GM19239 (cell line): ENCODE data around the gene SDCCAG8.
"Not testable (repeated sequence)": the region's sequence is repeated elsewhere in the genome, so short reads cannot be mapped to it uniquely, and the experiment has no call there.

Source experiments
- DNase-seq: peaks from one replicate; pipeline ENCODE4 v3.0.0; 2011; ENCODE audit warnings: low spot score; ENCODE audit not compliant: insufficient read length
- FAIRE-seq: peaks from 2 replicates; lab custom pipeline; 2011; peaks lifted over from hg19 to GRCh38; lab: Jason Lieb, UNC

The SDCCAG8 gene

DNA sequence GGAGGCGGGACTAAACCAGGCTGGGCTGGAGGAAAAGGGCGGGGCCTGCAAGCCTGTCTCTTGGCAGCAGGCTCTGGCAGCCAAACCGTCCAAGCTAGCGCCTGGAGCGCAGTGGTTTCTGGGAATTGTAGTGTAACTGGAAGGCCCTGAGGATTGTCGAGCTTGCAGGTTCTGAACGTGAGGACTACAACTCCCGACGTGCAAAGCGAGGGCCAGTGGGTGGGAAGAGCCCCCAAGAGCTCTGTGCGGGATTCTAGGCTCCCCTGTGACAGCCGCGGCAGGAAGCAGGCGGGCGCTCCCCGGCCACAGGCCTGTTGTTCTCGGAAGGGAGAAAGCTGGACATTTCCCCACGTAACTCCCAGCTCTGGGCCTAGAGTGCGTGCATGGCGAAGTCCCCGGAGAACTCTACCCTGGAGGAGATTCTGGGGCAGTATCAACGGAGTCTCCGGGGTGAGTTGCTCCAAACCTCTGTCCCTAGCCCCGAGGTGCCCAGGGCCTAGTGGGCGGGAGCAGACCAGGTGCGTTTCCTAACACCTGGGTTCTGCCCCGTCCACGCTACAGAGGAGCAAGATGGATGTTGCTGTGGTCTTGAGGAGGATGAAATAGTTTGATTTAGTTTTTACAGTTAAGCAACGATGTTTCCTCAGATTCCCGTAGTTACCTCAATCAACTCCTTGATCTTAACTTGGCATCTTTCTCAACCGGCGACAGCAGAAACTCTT is at the start of gene SDCCAG8:
TSS of gene SDCCAG8 (plus strand) at position 251 of the 722 bp plus-strand sequence. CDS start at position 384, 133 bp downstream.
- DNase-seq, result peak; percentile 70
- no peak for FAIRE-seq

GRCh38 chr1:243211984-243212383 is 43.9 kb upstream of the SDCCAG8 start:
- not testable (repeated sequence) for DNase-seq, FAIRE-seq

- FAIRE-seq (no peak), DNase-seq (no peak)
These were observed 42.6 kb upstream of the SDCCAG8 start for GRCh38 chr1:243213045-243213787.

GRCh38 chr1:243215276-243215875 is 40.5 kb upstream of the SDCCAG8 start:
- not testable (repeated sequence) for DNase-seq, FAIRE-seq

GRCh38 chr1:243216741-243217140 is 39.1 kb upstream of the SDCCAG8 start:
- no peak for FAIRE-seq
- no peak for DNase-seq

GRCh38 chr1:243217349-243217748 is 38.5 kb upstream of the SDCCAG8 start:
- FAIRE-seq, result peak; percentile 21
- no peak for DNase-seq

GRCh38 chr1:243218059-243218458 is 37.8 kb upstream of the SDCCAG8 start:
- FAIRE-seq, result no peak
- no peak for DNase-seq

GRCh38 chr1:243227622-243228021 is 28.2 kb upstream of the SDCCAG8 start:
- FAIRE-seq, result no peak
- DNase-seq, result no peak

- no peak for FAIRE-seq
- no peak for DNase-seq
These were observed 26.3 kb upstream of the SDCCAG8 start for GRCh38 chr1:243229526-243229925.

- FAIRE-seq, result no peak
- DNase-seq, result no peak
These were observed 24.9 kb upstream of the SDCCAG8 start for GRCh38 chr1:243230914-243231313.

DNA sequence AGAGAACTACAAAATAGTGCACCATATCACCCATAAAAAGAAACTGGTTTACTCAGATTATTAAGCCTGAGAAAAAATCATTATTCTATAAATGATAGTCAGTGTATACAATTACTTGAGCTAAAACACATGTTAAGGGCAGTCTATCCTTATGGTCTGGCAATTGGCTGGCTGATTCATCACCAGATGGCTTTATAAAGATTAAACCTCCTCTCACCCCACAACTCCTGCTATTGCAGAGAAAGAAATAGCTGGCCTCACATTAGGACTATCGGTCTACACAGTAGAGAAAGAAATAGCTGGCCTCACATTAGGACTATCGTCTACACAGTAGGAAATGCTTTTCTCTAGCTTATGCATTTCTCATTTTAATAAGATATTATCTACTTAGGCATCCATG is 21.9 kb upstream of the SDCCAG8 start:
- no peak for DNase-seq
- no peak for FAIRE-seq

DNA sequence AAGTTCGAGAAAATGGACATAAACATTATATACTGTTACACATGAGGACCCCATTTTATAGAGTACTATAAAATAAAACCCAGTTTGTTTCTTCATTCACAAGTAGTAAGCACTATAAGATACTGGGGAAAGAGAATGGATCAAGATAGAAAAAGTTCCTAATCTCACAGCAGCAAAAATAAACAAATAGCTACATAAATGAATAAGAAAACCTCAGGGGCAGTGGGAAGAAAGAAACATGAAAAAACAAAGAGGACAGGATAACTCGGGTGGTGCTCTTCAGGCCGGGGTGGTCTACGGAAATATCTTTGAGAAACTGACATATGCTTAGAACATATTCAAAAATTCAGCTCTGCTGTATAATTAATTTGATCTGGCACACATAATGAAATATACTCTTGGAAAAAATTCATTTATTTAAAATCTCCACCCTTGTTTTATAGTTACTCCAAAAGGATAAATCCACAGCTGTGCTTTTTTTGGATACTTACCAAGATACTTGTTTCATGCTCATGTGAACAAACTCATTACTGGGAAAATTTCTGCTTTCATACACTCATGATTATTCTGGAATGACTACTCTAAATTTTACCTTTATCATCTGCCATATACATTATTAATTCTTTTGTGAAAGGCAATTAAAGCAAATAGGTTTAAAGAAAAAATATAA is 20.7 kb upstream of the SDCCAG8 start:
- FAIRE-seq, result no peak
- no peak for DNase-seq

- peak; percentile 94 for FAIRE-seq
- DNase-seq, result no peak
These were observed 19.1 kb upstream of the SDCCAG8 start for GRCh38 chr1:243236604-243237252.

GRCh38 chr1:243244432-243244841 is 11.4 kb upstream of the SDCCAG8 start:
- DNase-seq (no peak), FAIRE-seq (peak; percentile 63)

GRCh38 chr1:243246916-243247315 is 8.9 kb upstream of the SDCCAG8 start:
- peak; percentile 75 for FAIRE-seq

GRCh38 chr1:243247901-243248300 is 7.9 kb upstream of the SDCCAG8 start:
- DNase-seq (no peak), FAIRE-seq (no peak)

More at GRCh38 chr1:243246916-243247315, 8.9 kb upstream of the SDCCAG8 start:
- no peak for DNase-seq

GRCh38 chr1:243249214-243249613 is 6.6 kb upstream of the SDCCAG8 start:
- DNase-seq (no peak), FAIRE-seq (no peak)

DNA sequence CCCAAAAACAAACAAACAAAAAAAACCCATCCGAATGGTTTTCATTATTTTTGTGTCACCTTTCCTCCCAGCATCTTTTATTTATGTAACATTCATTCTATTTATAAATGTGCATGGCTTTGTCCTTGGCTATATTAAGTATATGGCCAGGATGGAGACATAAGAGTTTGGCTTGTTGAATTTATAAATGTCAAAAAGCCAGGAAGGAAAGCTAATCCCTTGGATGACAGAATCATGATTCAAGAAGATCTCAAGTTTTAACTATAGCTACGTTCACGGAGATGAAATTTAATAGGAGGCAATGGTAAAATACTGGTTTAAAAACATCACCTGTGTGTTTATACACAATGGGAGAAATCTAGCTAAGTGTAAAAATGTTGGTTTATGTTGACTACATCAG is 5.7 kb upstream of the SDCCAG8 start:
- DNase-seq, result no peak
- FAIRE-seq, result peak; percentile 66

- DNase-seq (no peak), FAIRE-seq (no peak)
These were observed 4.3 kb upstream of the SDCCAG8 start for GRCh38 chr1:243251539-243251938.
